Measurements from ENCODE around the gene ARVCF. TPM values are rescaled to one million over a fixed set of nuclear protein-coding genes. Genes with fewer than 3 reads are reported as not detected.
A peak's percentile ranks its signal among the peaks of the same experiment; 100 is the strongest.

The ARVCF gene
- total and polyA plus RNA-seq, 9 of the 15 experiments (the other 6 are each of a cell fraction or from before 2014, with no cell fraction given), result 0.03 to 97.4 (median 15.6) TPM

- TF ChIP-seq CREB3L1 (IDR thresholded peaks at IDR 0.05; ENCODE audit: borderline replicate concordance, low read depth) (no peak), PCBP1 (IDR thresholded peaks at IDR 0.05; ENCODE audit: low read depth, low read length, poor library complexity, severe bottlenecking) (no peak), ARID1B (IDR thresholded peaks at IDR 0.05) (no peak), TAF7 (tag; IDR thresholded peaks at IDR 0.05) (peak; percentile 35; the same call in 1 of the 2 replicates), NBN (IDR thresholded peaks at IDR 0.05; ENCODE audit: low read depth) (no peak), RBM14 (IDR thresholded peaks at IDR 0.05; ENCODE audit: borderline replicate concordance, insufficient read depth, low read depth, low read length) (no peak), ZKSCAN1 (IDR thresholded peaks at IDR 0.05; ENCODE audit: low read depth, low read length) (no peak; the same call in 1 of the 2 replicates), ZNF561 (CRISPR knock-in tag; conservative IDR thresholded peaks at IDR 0.05) (peak; percentile 20; the same call in 1 of the 2 replicates), NUFIP1 (IDR thresholded peaks at IDR 0.05; ENCODE audit: partially characterized antibody) (no peak), KLF6 (CRISPR knock-in tag; IDR thresholded peaks at IDR 0.05; ENCODE audit: borderline replicate concordance) (peak; percentile 54; the same call in 1 of the 2 replicates), MBD2 (IDR thresholded peaks at IDR 0.05; ENCODE audit: borderline replicate concordance, low read depth) (no peak), HIVEP1 (CRISPR knock-in tag; IDR thresholded peaks at IDR 0.05) (peak; percentile 66; the same call in 1 of the 2 replicates), CSDE1 (IDR thresholded peaks at IDR 0.05) (no peak), ZNF398 (CRISPR knock-in tag; IDR thresholded peaks at IDR 0.05) (no peak), ZNF668 (CRISPR knock-in tag; IDR thresholded peaks at IDR 0.05) (peak; percentile 88; the same call in 1 of the 2 replicates), MYNN (IDR thresholded peaks at IDR 0.05) (no peak), MYNN (CRISPR knock-in tag; IDR thresholded peaks at IDR 0.05) (no peak), CEBPG (CRISPR knock-in tag; IDR thresholded peaks at IDR 0.05) (no peak), CEBPG (tag; conservative IDR thresholded peaks at IDR 0.05 in 1 of 2, IDR thresholded peaks at IDR 0.05 in 1 of 2) (no peak), MAFF (IDR thresholded peaks at IDR 0.05; ENCODE audit: low read length) (peak; percentile 1; the same call in 1 of the 2 replicates), HMGXB4 (CRISPR knock-in tag; IDR thresholded peaks at IDR 0.05) (no peak)
These were observed 74.2 kb downstream of the ARVCF start (continued) for GRCh38 chr22:19942157-19943081.

Measured in K562 (cell line).